Loucy (cell line): Measurements from ENCODE around the gene NDUFS4.
A peak's percentile ranks its signal among the peaks of the same experiment; 100 is the strongest.

ENCODE experiments used
- H2AFZ ChIP-seq: fragments of 200-600 bp; sonication (generic); 2 replicates; pipeline ENCODE4 v1.6.0; 2016; ENCODE audit warnings: antibody characterized with exemption, mild to moderate bottlenecking, low read length, moderate library complexity
- H3F3A ChIP-seq: fragments of 200-600 bp; 2 replicates; pipeline ENCODE4 v1.6.0; 2016; ENCODE audit warnings: antibody characterized with exemption, low read depth, mild to moderate bottlenecking
- H3K27me3 ChIP-seq: fragments of 200-600 bp; sonication (generic); 2 replicates; pipeline ENCODE4 v1.6.1; 2014; ENCODE audit warnings: low read length, mild to moderate bottlenecking; ENCODE audit not compliant: insufficient read depth, poor library complexity, severe bottlenecking
- H3K36me3 ChIP-seq: fragments of 200-600 bp; sonication (generic); 2 replicates; pipeline ENCODE4 v1.6.1; 2016; ENCODE audit warnings: low read length; ENCODE audit not compliant: insufficient read depth
- H3K4me1 ChIP-seq: fragments of 200-600 bp; sonication (generic); 2 replicates; pipeline ENCODE4 v1.5.1; 2014; ENCODE audit warnings: low read length, mild to moderate bottlenecking; ENCODE audit not compliant: insufficient read depth, poor library complexity, severe bottlenecking
- H3K4me2 ChIP-seq: fragments of 200-600 bp; sonication (generic); 2 replicates; pipeline ENCODE4 v1.6.0; 2014; ENCODE audit warnings: antibody characterized with exemption, low read length, low read depth, mild to moderate bottlenecking; ENCODE audit not compliant: poor library complexity, severe bottlenecking
- H3K4me3 ChIP-seq: fragments of 200-600 bp; sonication (generic); 2 replicates; pipeline ENCODE4 v1.5.1; 2014; ENCODE audit warnings: low read length, mild to moderate bottlenecking, mixed read lengths; ENCODE audit not compliant: poor library complexity, severe bottlenecking
- H3K79me2 ChIP-seq: fragments of 200-600 bp; sonication (generic); 2 replicates; pipeline ENCODE4 v1.6.1; 2014; ENCODE audit warnings: low read length; ENCODE audit not compliant: insufficient read depth
- H3K9ac ChIP-seq: fragments of 200-600 bp; sonication (generic); 2 replicates; pipeline ENCODE4 v1.6.0; 2014; ENCODE audit warnings: mild to moderate bottlenecking, low read depth, low read length, moderate library complexity; ENCODE audit not compliant: poor library complexity, severe bottlenecking
- H3K9me2 ChIP-seq: fragments of 200-600 bp; sonication (generic); replicated peaks from 2 replicates; pipeline ENCODE4 v1.6.1; 2016; ENCODE audit warnings: low read depth, low read length, mixed read lengths
- H3K9me3 ChIP-seq: fragments of 200-600 bp; sonication (generic); 2 replicates; pipeline ENCODE4 v1.6.1; 2014; ENCODE audit warnings: mild to moderate bottlenecking, antibody characterized with exemption, low read length, low read depth; ENCODE audit not compliant: insufficient read depth
- H4K20me1 ChIP-seq: fragments of 200-600 bp; sonication (generic); 2 replicates; pipeline ENCODE4 v1.6.0; 2014; ENCODE audit warnings: antibody characterized with exemption, low read length, mild to moderate bottlenecking; ENCODE audit not compliant: insufficient read depth, poor library complexity, severe bottlenecking
- CTCF ChIP-seq: fragments of 200-600 bp; sonication (generic); conservative IDR thresholded peaks from 2 replicates; pipeline ENCODE4 v1.5.1; 2014; ENCODE audit warnings: mild to moderate bottlenecking, antibody characterized with exemption, low read length
- EZH2phosphoT487 ChIP-seq: fragments of 200-600 bp; IDR thresholded peaks from 2 replicates; pipeline ENCODE4 v1.6.1; 2018; ENCODE audit warnings: antibody characterized with exemption, mild to moderate bottlenecking, moderate library complexity, borderline replicate concordance

NDUFS4 gene

DNA sequence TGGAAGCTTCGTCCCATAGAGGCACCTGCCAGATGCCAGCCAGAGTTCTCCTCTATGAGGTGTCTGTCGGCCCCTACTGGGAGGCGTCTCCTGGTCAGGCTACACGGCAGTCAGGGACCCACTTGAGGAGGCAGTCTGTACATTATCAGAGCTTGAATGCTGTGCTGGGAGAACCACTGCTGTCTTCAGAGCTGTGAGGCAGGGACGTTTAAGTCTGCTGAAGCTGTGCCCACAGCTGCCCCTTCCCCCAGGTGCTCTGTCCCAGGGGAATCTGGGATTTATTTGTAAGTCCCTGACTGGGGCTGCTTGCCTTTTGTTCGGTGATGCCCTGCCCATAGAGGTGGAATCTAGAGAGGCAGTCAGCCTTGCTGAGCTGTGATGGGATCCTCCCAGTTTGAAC lies 70.8 kb downstream of the NDUFS4 start:
- Histone ChIP-seq H3K4me2 (no peak overlapping the region), H2AFZ (no peak overlapping the region), H3K36me3 (peaks cover 12% of the 10 kb centered on the region; the same call in 1 of the 2 replicates), H3K9me2 (no peaks in the 10 kb centered on the region), H3K27me3 (no peaks in the 10 kb centered on the region), H4K20me1 (peaks cover 3% of the 10 kb centered on the region), H3K79me2 (peaks cover 24% of the 10 kb centered on the region; the same call in 1 of the 2 replicates), H3K4me1 (peaks cover 14% of the 10 kb centered on the region), H3K9me3 (peaks cover 7% of the 10 kb centered on the region; the same call in 1 of the 2 replicates), H3F3A (no peaks in the 10 kb centered on the region), H3K9ac (no peak overlapping the region), H3K4me3 (no peak overlapping the region)
- TF ChIP-seq CTCF (no peak), EZH2phosphoT487 (no peak)

DNA sequence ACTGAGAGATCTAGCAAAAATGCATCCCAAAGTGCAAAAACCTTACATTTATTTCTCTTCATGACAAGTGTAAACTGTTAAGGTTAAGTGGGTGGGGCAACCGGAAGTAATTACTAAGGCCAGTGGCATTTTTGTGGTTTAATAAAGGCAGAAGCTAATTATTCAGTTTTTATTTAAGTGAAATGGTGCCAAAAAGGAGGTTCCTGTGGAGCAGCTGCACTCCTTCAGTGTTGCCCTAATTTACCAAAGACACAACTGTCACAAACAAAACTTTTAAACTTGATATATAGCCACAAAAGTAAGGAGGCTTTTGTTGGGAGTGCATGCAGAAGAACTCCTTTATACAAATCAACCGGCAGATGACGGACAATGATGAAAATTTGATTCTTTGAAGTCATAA lies 81.6 kb downstream of the NDUFS4 start:
- Histone ChIP-seq H3K9me2 (no peaks in the 10 kb centered on the region), H3K4me1 (peaks cover 41% of the 10 kb centered on the region), H3K4me2 (peak overlapping the region; percentile 42), H3K79me2 (no peaks in the 10 kb centered on the region), H2AFZ (no peak overlapping the region), H3K36me3 (peaks cover 19% of the 10 kb centered on the region; the same call in 1 of the 2 replicates), H4K20me1 (peaks cover 10% of the 10 kb centered on the region), H3K27me3 (no peaks in the 10 kb centered on the region), H3K9ac (no peak overlapping the region), H3K9me3 (no peaks in the 10 kb centered on the region), H3F3A (no peaks in the 10 kb centered on the region), H3K4me3 (peak overlapping the region; percentile 3)
- TF ChIP-seq EZH2phosphoT487, result no peak
- TF ChIP-seq CTCF, result no peak

DNA sequence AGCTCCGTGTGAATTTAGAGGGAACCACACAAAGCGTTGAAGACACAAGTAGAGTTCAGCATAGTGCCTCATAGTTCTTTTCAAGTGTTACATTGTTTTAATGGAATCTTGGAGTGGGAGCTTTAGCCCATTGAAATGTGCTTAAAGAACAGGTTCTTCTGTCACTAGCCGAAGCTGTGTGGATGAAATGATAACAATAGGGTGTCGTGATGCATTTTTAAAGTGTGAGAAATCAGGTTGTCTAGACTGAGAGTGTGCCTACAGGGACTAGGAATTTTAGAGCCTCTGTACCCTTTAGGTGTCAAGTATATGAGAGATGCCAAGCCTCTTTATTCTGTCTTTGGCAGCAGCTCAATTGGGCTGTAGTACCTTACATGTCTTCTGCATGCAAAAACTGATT lies 83.0 kb downstream of the NDUFS4 start:
- no peaks in the 10 kb centered on the region for H3K79me2 ChIP-seq
- no peak overlapping the region for H3K9ac ChIP-seq
- H3K4me2 ChIP-seq, result peak overlapping the region; percentile 14
- peaks cover 8% of the 10 kb centered on the region for H4K20me1 ChIP-seq
- no peaks in the 10 kb centered on the region for H3K9me3 ChIP-seq
- H3K4me1 ChIP-seq, result peaks cover 36% of the 10 kb centered on the region
- H3K36me3 ChIP-seq, result peaks cover 10% of the 10 kb centered on the region; the same call in 1 of the 2 replicates
- no peaks in the 10 kb centered on the region for H3K9me2 ChIP-seq
- H3K27me3 ChIP-seq, result no peaks in the 10 kb centered on the region
- H3K4me3 ChIP-seq, result no peak overlapping the region
- H3F3A ChIP-seq, result no peaks in the 10 kb centered on the region
- no peak for TF ChIP-seq CTCF
- TF ChIP-seq EZH2phosphoT487, result no peak
- no peak overlapping the region for H2AFZ ChIP-seq
